Activated naive CD8-positive, alpha-beta T cell treated with anti-CD3 and anti-CD28 coated beads for 36 hours (primary cell): ENCODE results near the gene KCNH1. TPM values are rescaled to one million over a fixed set of nuclear protein-coding genes. Genes with fewer than 3 reads are reported as not detected.
A peak's percentile ranks its signal among the peaks of the same experiment; 100 is the strongest.

Experiments used
- DNase-seq: peaks from one replicate; pipeline ENCODE4 v3.0.0; 2021
- H3K27ac Mint-ChIP-seq: one replicate; pipeline ENCODE4 v1.8.0; 2022; ENCODE audit warnings: mild to moderate bottlenecking, moderate library complexity, mixed read lengths
- H3K27me3 Mint-ChIP-seq: one replicate; pipeline ENCODE4 v1.8.0; 2022; ENCODE audit warnings: mild to moderate bottlenecking, mixed read lengths
- H3K36me3 Mint-ChIP-seq: one replicate; pipeline ENCODE4 v1.8.0; 2021; ENCODE audit warnings: mild to moderate bottlenecking, mixed read lengths
- H3K4me1 Mint-ChIP-seq: one replicate; pipeline ENCODE4 v1.8.0; 2021; ENCODE audit warnings: mixed read lengths
- H3K4me3 Mint-ChIP-seq: one replicate; pipeline ENCODE4 v1.8.0; 2022; ENCODE audit warnings: mild to moderate bottlenecking, moderate library complexity, mixed read lengths
- H3K9me3 Mint-ChIP-seq: one replicate; pipeline ENCODE4 v1.8.0; 2022; ENCODE audit warnings: mixed read lengths
- total RNA-seq, 2 experiments: library from RNA; stranded (reverse); gene quantifications; one replicate each; pipeline ENCODE4 v1.2.3, GENCODE V29; 2021

The KCNH1 gene
- total RNA-seq, 2 experiments from 2014 or later: not detected

DNA sequence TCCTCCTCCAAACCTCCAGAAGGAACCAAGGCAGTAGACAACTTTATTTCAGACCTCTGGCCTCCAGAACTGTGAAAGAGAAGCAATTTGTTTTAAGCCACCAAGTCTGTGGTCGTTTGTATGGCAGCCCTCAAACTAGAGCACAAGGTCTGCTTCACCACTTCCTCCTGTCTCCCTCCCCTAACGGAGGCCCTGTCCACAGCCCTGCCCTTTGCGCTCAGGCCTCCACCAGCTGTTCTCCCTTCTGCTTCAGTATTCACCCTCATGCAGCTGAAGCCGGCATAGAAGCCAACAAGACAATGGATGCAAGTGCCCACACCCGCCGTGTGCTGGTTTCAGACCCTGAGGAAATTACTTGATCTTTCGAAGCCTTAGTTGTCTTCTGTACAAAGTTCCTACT, 441.2 kb downstream of the KCNH1 start:
- H3K4me1 Mint-ChIP-seq: peaks cover 27% of the 10 kb centered on the region
- no peaks in the 10 kb centered on the region for H3K9me3 Mint-ChIP-seq
- DNase-seq: no peak
- H3K27ac Mint-ChIP-seq: no peak overlapping the region
- H3K4me3 Mint-ChIP-seq: no peak overlapping the region
- no peaks in the 10 kb centered on the region for H3K36me3 Mint-ChIP-seq
- no peaks in the 10 kb centered on the region for H3K27me3 Mint-ChIP-seq

- Mint-ChIP-seq H3K27me3 (no peaks in the 10 kb centered on the region), H3K9me3 (no peaks in the 10 kb centered on the region), H3K27ac (no peak overlapping the region), H3K4me1 (peaks cover 13% of the 10 kb centered on the region), H3K36me3 (no peaks in the 10 kb centered on the region), H3K4me3 (no peak overlapping the region)
- DNase-seq: no peak
These were observed 442.8 kb downstream of the KCNH1 start for GRCh38 chr1:210691039-210691610.

DNA sequence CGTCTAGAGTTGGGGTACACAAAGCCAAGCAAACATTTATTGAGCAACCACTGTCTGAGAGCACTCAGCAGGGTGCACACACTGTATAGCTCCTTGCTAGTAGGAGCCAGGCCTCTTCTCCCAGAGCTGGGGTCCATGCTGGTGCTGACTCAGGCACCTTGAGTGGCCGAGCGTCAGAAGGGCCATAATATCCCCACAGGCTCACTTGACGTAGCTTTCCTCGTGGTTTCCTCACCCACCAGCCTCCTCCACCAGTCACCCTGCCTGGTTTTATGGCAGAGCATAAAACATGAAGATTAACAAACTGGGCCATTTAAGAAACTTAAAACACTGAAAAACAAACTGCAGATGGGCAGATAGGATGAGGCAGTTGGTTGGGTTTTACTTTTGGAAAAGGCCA, 443.7 kb downstream of the KCNH1 start:
- H3K4me3 Mint-ChIP-seq: no peak overlapping the region
- DNase-seq: no peak
- no peaks in the 10 kb centered on the region for H3K27me3 Mint-ChIP-seq
- H3K27ac Mint-ChIP-seq: no peak overlapping the region
- no peaks in the 10 kb centered on the region for H3K36me3 Mint-ChIP-seq
- H3K4me1 Mint-ChIP-seq: peaks cover 13% of the 10 kb centered on the region
- H3K9me3 Mint-ChIP-seq: no peaks in the 10 kb centered on the region

DNA sequence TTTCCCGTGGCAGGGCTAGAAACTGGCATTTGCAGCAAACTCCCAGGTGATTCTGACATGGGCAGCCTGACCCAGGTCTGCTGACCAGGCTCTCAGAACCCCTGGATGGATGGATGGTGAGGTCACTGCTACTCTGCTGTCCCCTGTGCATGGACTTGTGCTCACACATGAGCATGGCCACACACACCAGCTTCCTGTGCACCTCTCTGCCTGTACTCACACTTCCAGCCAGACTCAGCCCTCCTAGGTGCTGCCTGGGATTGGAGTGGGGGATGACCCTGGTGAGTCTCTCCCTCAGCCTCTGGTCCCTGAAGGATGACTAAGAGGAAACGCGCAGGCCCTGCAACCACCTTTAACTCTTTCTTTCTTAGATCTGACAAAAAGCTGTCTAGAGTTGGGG, 444.1 kb downstream of the KCNH1 start:
- Mint-ChIP-seq H3K36me3 (no peaks in the 10 kb centered on the region), H3K4me1 (peaks cover 13% of the 10 kb centered on the region), H3K4me3 (no peak overlapping the region), H3K27ac (no peak overlapping the region), H3K27me3 (no peaks in the 10 kb centered on the region), H3K9me3 (no peaks in the 10 kb centered on the region)
- DNase-seq: no peak

GRCh38 chr1:210688512-210689234, 445.3 kb downstream of the KCNH1 start:
- Mint-ChIP-seq H3K27ac (peak overlapping the region; percentile 42), H3K36me3 (no peaks in the 10 kb centered on the region), H3K4me3 (no peak overlapping the region), H3K4me1 (peaks cover 13% of the 10 kb centered on the region), H3K9me3 (no peaks in the 10 kb centered on the region), H3K27me3 (no peaks in the 10 kb centered on the region)
- DNase-seq: no peak

DNA sequence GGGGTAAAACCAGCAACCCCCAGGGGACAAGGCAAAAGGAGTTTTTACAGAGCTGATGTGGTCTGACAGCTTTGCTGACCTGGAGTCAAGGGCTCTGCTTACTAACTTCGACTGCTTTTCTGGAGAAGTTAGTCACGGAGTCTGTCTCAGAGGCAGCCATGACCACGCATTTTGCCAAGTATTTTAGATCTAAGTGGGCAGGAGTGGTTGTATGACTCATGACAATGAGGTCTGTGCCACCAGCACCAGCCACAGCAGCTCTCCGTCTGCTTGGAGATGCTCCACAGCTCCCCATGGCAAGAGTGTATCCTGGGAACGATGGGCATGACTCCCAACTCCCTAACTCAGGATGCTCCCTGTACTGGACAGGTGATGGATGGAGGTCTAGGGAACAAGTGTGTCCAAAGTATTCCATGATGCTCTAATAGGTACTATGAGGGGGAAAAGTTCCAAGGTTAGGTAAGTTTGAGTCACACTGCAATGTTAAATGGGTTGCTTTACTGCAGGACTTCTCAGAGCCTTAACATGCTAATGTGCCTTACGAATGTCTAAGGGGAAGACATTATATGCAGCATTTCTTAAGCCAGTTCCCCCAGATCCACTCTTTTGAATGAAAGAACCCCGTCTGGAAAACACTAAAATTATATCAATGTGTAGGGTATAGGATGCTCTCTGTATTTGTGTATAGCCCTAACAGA, 446.2 kb downstream of the KCNH1 start:
- Mint-ChIP-seq H3K4me3 (no peak overlapping the region), H3K36me3 (no peaks in the 10 kb centered on the region), H3K9me3 (no peaks in the 10 kb centered on the region), H3K27me3 (no peaks in the 10 kb centered on the region), H3K27ac (no peak overlapping the region), H3K4me1 (peaks cover 7% of the 10 kb centered on the region)
- DNase-seq: no peak

GRCh38 chr1:210686841-210687240, 447.1 kb downstream of the KCNH1 start:
- Mint-ChIP-seq H3K4me1 (no peaks in the 10 kb centered on the region), H3K4me3 (no peak overlapping the region), H3K9me3 (no peaks in the 10 kb centered on the region), H3K27ac (no peak overlapping the region), H3K27me3 (no peaks in the 10 kb centered on the region), H3K36me3 (no peaks in the 10 kb centered on the region)
- DNase-seq: no peak

DNA sequence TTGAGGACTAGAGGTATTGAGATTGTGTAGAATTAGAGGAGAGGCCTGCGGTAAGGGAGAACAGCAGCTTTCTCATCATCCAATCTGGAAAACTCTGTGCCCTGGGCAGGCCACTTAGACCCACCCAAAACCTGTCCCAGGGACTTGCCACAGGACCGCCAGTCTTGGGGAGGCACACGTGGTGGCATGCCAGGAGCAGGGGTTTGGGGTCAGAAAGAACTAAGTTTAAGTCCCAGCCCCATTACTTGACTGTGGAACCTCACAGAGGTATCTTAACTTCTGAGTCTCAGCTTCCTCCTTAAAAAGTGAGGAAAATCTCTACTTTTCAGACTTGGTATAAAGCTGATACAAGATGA, 448.7 kb downstream of the KCNH1 start:
- no peaks in the 10 kb centered on the region for H3K36me3 Mint-ChIP-seq
- H3K4me3 Mint-ChIP-seq: no peak overlapping the region
- H3K9me3 Mint-ChIP-seq: no peaks in the 10 kb centered on the region
- H3K27ac Mint-ChIP-seq: no peak overlapping the region
- H3K4me1 Mint-ChIP-seq: no peaks in the 10 kb centered on the region
- DNase-seq: no peak
- H3K27me3 Mint-ChIP-seq: no peaks in the 10 kb centered on the region

- H3K4me1 Mint-ChIP-seq: no peaks in the 10 kb centered on the region
- DNase-seq: no peak
These were observed 449.3 kb downstream of the KCNH1 start for GRCh38 chr1:210684466-210685294.

DNA sequence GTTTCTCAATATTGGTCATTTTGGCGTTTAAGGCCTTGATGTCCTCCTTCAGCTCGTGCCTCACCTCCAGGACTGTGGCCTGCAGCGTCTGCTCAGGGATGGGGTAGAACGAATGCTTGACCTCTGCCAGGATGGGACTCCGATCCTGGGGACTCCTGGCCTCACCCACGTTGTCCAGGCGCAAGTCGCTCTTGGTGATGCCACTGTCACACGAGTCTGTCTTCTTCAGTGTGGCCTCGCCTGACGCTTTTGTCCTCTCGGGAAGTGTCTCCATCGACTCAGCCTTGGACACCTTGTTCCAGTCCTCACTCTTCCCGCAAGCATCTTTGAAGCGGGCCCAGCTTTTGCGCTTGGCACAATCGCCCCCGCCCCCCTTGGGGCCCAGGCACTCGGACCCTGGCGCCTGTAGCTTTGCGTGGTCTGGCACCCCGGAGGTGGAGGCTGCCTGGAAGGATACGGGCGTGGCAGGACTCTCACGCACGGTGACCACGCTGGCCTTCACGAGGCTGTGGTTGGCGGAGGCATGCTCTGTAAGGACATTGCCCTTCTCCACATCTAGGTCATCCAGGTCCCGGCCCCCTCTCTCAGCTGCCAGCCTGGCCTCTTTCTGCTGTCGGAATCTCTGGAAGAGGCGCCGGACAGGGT, 450.4 kb downstream of the KCNH1 start:
- H3K4me1 Mint-ChIP-seq: no peaks in the 10 kb centered on the region
- H3K36me3 Mint-ChIP-seq: no peaks in the 10 kb centered on the region
- DNase-seq: no peak
- no peak overlapping the region for H3K27ac Mint-ChIP-seq
- no peaks in the 10 kb centered on the region for H3K9me3 Mint-ChIP-seq
- H3K4me3 Mint-ChIP-seq: no peak overlapping the region
- H3K27me3 Mint-ChIP-seq: no peaks in the 10 kb centered on the region

More at GRCh38 chr1:210684466-210685294, 449.3 kb downstream of the KCNH1 start:
- H3K9me3 Mint-ChIP-seq: no peaks in the 10 kb centered on the region
- no peak overlapping the region for H3K27ac Mint-ChIP-seq
- H3K36me3 Mint-ChIP-seq: no peaks in the 10 kb centered on the region
- no peaks in the 10 kb centered on the region for H3K27me3 Mint-ChIP-seq
- no peak overlapping the region for H3K4me3 Mint-ChIP-seq

GRCh38 chr1:210681158-210681557, 452.8 kb downstream of the KCNH1 start:
- Mint-ChIP-seq H3K9me3 (no peaks in the 10 kb centered on the region), H3K27me3 (no peaks in the 10 kb centered on the region), H3K27ac (no peak overlapping the region), H3K4me1 (no peaks in the 10 kb centered on the region), H3K4me3 (no peak overlapping the region), H3K36me3 (no peaks in the 10 kb centered on the region)
- DNase-seq: no peak

DNA sequence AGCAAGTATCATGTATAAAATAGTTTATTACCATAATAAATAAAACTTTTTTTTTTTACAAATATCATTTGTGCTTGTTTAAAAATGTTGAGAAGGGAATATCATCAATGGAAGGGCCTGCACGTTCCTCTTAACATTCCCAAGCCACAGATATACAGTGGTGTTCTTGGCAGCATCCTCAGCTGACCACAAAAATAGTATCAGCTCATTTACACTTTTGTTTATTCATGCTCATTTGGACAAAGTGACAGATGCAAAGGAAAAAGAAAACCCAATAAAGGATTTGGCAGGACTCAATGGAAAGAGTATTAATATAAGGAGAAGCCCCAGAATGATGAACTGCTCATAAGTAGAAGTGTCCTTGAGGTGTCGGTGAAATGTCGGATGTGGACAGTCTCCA, 455.6 kb downstream of the KCNH1 start:
- no peaks in the 10 kb centered on the region for H3K27me3 Mint-ChIP-seq
- H3K36me3 Mint-ChIP-seq: no peaks in the 10 kb centered on the region
- no peaks in the 10 kb centered on the region for H3K4me1 Mint-ChIP-seq
- H3K9me3 Mint-ChIP-seq: no peaks in the 10 kb centered on the region
- DNase-seq: no peak
- H3K4me3 Mint-ChIP-seq: no peak overlapping the region
- H3K27ac Mint-ChIP-seq: no peak overlapping the region

GRCh38 chr1:210677533-210677932, 456.4 kb downstream of the KCNH1 start:
- Mint-ChIP-seq H3K9me3 (no peaks in the 10 kb centered on the region), H3K36me3 (no peaks in the 10 kb centered on the region), H3K4me3 (no peak overlapping the region), H3K27ac (no peak overlapping the region), H3K27me3 (no peaks in the 10 kb centered on the region), H3K4me1 (no peaks in the 10 kb centered on the region)
- DNase-seq: no peak

DNA sequence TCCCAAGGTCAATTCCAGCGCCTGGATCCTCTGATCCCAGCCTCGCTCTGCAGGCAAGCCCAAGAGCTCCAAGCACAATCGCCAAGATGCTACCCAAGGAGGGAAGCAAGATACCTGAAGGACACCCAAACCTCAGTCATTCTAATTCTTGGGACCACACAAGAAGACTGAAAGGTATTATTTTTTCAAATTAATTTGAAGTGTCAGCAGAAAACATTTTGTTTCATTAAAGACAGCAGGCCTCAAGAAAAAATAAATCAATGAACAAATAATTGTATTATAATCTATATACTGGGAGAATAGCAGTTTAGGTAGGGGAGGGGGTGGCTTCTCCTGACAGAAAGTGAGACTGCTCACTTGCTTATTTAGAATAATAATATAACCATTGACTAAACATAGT, 457.4 kb downstream of the KCNH1 start:
- no peak for DNase-seq
- H3K27ac Mint-ChIP-seq: no peak overlapping the region
- H3K4me1 Mint-ChIP-seq: no peaks in the 10 kb centered on the region
- no peak overlapping the region for H3K4me3 Mint-ChIP-seq
- no peaks in the 10 kb centered on the region for H3K36me3 Mint-ChIP-seq
- no peaks in the 10 kb centered on the region for H3K27me3 Mint-ChIP-seq
- no peaks in the 10 kb centered on the region for H3K9me3 Mint-ChIP-seq

DNA sequence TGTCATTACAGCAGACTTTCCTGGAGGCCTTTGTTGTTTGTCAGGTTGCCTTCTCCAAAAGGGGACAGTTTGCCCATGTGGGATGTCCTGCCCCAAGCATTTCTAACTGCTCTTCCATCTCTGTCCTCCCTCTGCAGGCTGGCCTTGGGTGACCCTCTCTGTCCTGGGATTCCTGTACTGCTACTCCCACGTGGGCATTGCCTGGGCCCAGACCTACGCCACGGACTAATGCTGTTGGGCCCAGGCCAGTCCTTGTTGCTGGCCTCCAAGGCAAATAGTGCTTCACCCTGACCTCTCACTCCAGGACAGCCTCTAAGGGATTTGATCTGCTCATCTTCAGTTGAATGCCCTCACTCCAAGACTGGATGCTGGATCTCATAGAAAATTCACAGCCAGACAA, 459.8 kb downstream of the KCNH1 start:
- DNase-seq: no peak
- no peaks in the 10 kb centered on the region for H3K4me1 Mint-ChIP-seq

More for the DNA sequence above, 459.8 kb downstream of the KCNH1 start:
- no peak overlapping the region for H3K4me3 Mint-ChIP-seq
- no peak overlapping the region for H3K27ac Mint-ChIP-seq
- H3K27me3 Mint-ChIP-seq: no peaks in the 10 kb centered on the region
- no peaks in the 10 kb centered on the region for H3K36me3 Mint-ChIP-seq
- H3K9me3 Mint-ChIP-seq: no peaks in the 10 kb centered on the region
